SJSA1 (cell line): ENCODE results near the gene DGKB. TPM values are rescaled to one million over a fixed set of nuclear protein-coding genes. Genes with fewer than 3 reads are reported as not detected.

Experiments used
- DNase-seq, 2 experiments: peaks; one replicate each; pipeline ENCODE4 v3.0.0-alpha.2; 2015 to 2020; ENCODE audit warnings: low spot score in 2 of 2, low read depth in 1 of 2
- H3K27ac ChIP-seq: fragments of 250-450 bp; sonication (Bioruptor Pico); 2 replicates; pipeline ENCODE4 v1.5.1; 2020; ENCODE audit warnings: mild to moderate bottlenecking, moderate library complexity
- H3K27me3 ChIP-seq: fragments of 250-450 bp; sonication (Bioruptor Pico); replicated peaks from 2 replicates; pipeline ENCODE4 v1.5.1; 2020; ENCODE audit warnings: mild to moderate bottlenecking, moderate library complexity
- H3K36me3 ChIP-seq: fragments of 250-450 bp; sonication (Bioruptor Pico); 2 replicates; pipeline ENCODE4 v1.5.1; 2020; ENCODE audit warnings: mild to moderate bottlenecking
- H3K4me1 ChIP-seq: fragments of 250-450 bp; sonication (Bioruptor Pico); replicated peaks from 2 replicates; pipeline ENCODE4 v1.6.1; 2021; ENCODE audit warnings: mild to moderate bottlenecking
- H3K4me3 ChIP-seq: fragments of 250-450 bp; sonication (Bioruptor Pico); 2 replicates; pipeline ENCODE4 v1.5.1; 2020; ENCODE audit warnings: mild to moderate bottlenecking
- H3K9me3 ChIP-seq: fragments of 250-450 bp; sonication (Bioruptor Pico); replicated peaks from 2 replicates; pipeline ENCODE4 v1.5.1; 2020; ENCODE audit warnings: mild to moderate bottlenecking
- total RNA-seq: library from RNA; depleted of rRNA; stranded (reverse); fragments of >200 nt; shearing (Covaris generic); gene quantifications from 2 replicates; pipeline ENCODE4 v1.2.3, GENCODE V29; 2014

Gene DGKB
- total RNA-seq, 1 experiment from 2014 or later = not detected

- H3K27ac ChIP-seq = no peak overlapping the region
- no peak for DNase-seq
- H3K4me1 ChIP-seq = no peaks in the 10 kb centered on the region
- H3K36me3 ChIP-seq = no peaks in the 10 kb centered on the region
- H3K27me3 ChIP-seq = no peaks in the 10 kb centered on the region
- no peaks in the 10 kb centered on the region for H3K9me3 ChIP-seq
- H3K4me3 ChIP-seq = no peak overlapping the region
Observed at GRCh38 chr7:14389181-14389591, 513.4 kb downstream of the DGKB start.

GRCh38 chr7:14385074-14385473 lies 517.5 kb downstream of the DGKB start:
- H3K9me3 ChIP-seq = no peaks in the 10 kb centered on the region
- no peak for DNase-seq
- H3K27ac ChIP-seq = no peak overlapping the region
- no peaks in the 10 kb centered on the region for H3K27me3 ChIP-seq
- H3K4me3 ChIP-seq = no peak overlapping the region
- H3K36me3 ChIP-seq = no peaks in the 10 kb centered on the region
- no peaks in the 10 kb centered on the region for H3K4me1 ChIP-seq

GRCh38 chr7:14381936-14382335 lies 520.6 kb downstream of the DGKB start:
- DNase-seq = no peak
- no peaks in the 10 kb centered on the region for H3K4me1 ChIP-seq
- H3K9me3 ChIP-seq = no peaks in the 10 kb centered on the region
- no peaks in the 10 kb centered on the region for H3K36me3 ChIP-seq
- H3K27ac ChIP-seq = no peak overlapping the region
- no peak overlapping the region for H3K4me3 ChIP-seq
- H3K27me3 ChIP-seq = no peaks in the 10 kb centered on the region

- H3K36me3 ChIP-seq = no peaks in the 10 kb centered on the region
- no peaks in the 10 kb centered on the region for H3K27me3 ChIP-seq
- no peak overlapping the region for H3K27ac ChIP-seq
- H3K4me1 ChIP-seq = no peaks in the 10 kb centered on the region
- no peak overlapping the region for H3K4me3 ChIP-seq
- no peaks in the 10 kb centered on the region for H3K9me3 ChIP-seq
- no peak for DNase-seq
Observed at GRCh38 chr7:14381306-14381705, 521.2 kb downstream of the DGKB start.

GRCh38 chr7:14380881-14381280 lies 521.7 kb downstream of the DGKB start:
- no peak for DNase-seq
- no peaks in the 10 kb centered on the region for H3K9me3 ChIP-seq
- H3K27ac ChIP-seq = no peak overlapping the region
- H3K4me3 ChIP-seq = no peak overlapping the region
- no peaks in the 10 kb centered on the region for H3K36me3 ChIP-seq
- no peaks in the 10 kb centered on the region for H3K27me3 ChIP-seq
- H3K4me1 ChIP-seq = no peaks in the 10 kb centered on the region

GRCh38 chr7:14377646-14378266 lies 524.8 kb downstream of the DGKB start:
- DNase-seq = no peak
- Histone ChIP-seq H3K27ac (no peak overlapping the region), H3K4me3 (no peak overlapping the region), H3K36me3 (no peaks in the 10 kb centered on the region), H3K4me1 (no peaks in the 10 kb centered on the region), H3K27me3 (no peaks in the 10 kb centered on the region), H3K9me3 (no peaks in the 10 kb centered on the region)

- Histone ChIP-seq H3K4me1 (no peaks in the 10 kb centered on the region), H3K27ac (no peak overlapping the region), H3K36me3 (no peaks in the 10 kb centered on the region), H3K4me3 (no peak overlapping the region), H3K27me3 (no peaks in the 10 kb centered on the region), H3K9me3 (no peaks in the 10 kb centered on the region)
- DNase-seq = no peak
Observed at GRCh38 chr7:14376711-14377110, 525.8 kb downstream of the DGKB start.

- Histone ChIP-seq H3K4me3 (no peak overlapping the region), H3K27me3 (no peaks in the 10 kb centered on the region), H3K9me3 (no peaks in the 10 kb centered on the region), H3K36me3 (no peaks in the 10 kb centered on the region), H3K27ac (no peak overlapping the region), H3K4me1 (no peaks in the 10 kb centered on the region)
- no peak for DNase-seq
Observed at GRCh38 chr7:14375998-14376397, 526.6 kb downstream of the DGKB start.

GRCh38 chr7:14374336-14374735 lies 528.2 kb downstream of the DGKB start:
- Histone ChIP-seq H3K36me3 (no peaks in the 10 kb centered on the region), H3K4me3 (no peak overlapping the region), H3K27me3 (no peaks in the 10 kb centered on the region), H3K4me1 (no peaks in the 10 kb centered on the region), H3K27ac (no peak overlapping the region), H3K9me3 (no peaks in the 10 kb centered on the region)
- DNase-seq = no peak

- no peak for DNase-seq
Observed at GRCh38 chr7:14368285-14368684, 534.3 kb downstream of the DGKB start.

GRCh38 chr7:14351167-14351566 lies 551.4 kb downstream of the DGKB start:
- H3K27me3 ChIP-seq = no peaks in the 10 kb centered on the region
- no peaks in the 10 kb centered on the region for H3K4me1 ChIP-seq
- H3K27ac ChIP-seq = no peak overlapping the region
- H3K4me3 ChIP-seq = no peak overlapping the region
- H3K9me3 ChIP-seq = no peaks in the 10 kb centered on the region
- H3K36me3 ChIP-seq = no peaks in the 10 kb centered on the region
- no peak for DNase-seq

More at GRCh38 chr7:14368285-14368684, 534.3 kb downstream of the DGKB start:
- no peaks in the 10 kb centered on the region for H3K9me3 ChIP-seq
- no peak overlapping the region for H3K4me3 ChIP-seq
- no peaks in the 10 kb centered on the region for H3K27me3 ChIP-seq
- H3K36me3 ChIP-seq = no peaks in the 10 kb centered on the region
- no peak overlapping the region for H3K27ac ChIP-seq
- H3K4me1 ChIP-seq = no peaks in the 10 kb centered on the region

- H3K9me3 ChIP-seq = no peaks in the 10 kb centered on the region
- H3K36me3 ChIP-seq = no peaks in the 10 kb centered on the region
- no peak overlapping the region for H3K27ac ChIP-seq
- no peaks in the 10 kb centered on the region for H3K27me3 ChIP-seq
- no peak for DNase-seq
- H3K4me3 ChIP-seq = no peak overlapping the region
- H3K4me1 ChIP-seq = no peaks in the 10 kb centered on the region
Observed at GRCh38 chr7:14341200-14341775, 561.3 kb downstream of the DGKB start.

- Histone ChIP-seq H3K9me3 (no peaks in the 10 kb centered on the region), H3K4me3 (no peak overlapping the region), H3K36me3 (no peaks in the 10 kb centered on the region), H3K27me3 (no peaks in the 10 kb centered on the region), H3K27ac (no peak overlapping the region), H3K4me1 (no peaks in the 10 kb centered on the region)
- no peak for DNase-seq
Observed at GRCh38 chr7:14340393-14341074, 562.0 kb downstream of the DGKB start.

GRCh38 chr7:14339861-14340260 lies 562.7 kb downstream of the DGKB start:
- DNase-seq = no peak
- H3K9me3 ChIP-seq = no peaks in the 10 kb centered on the region
- H3K36me3 ChIP-seq = no peaks in the 10 kb centered on the region
- H3K27me3 ChIP-seq = no peaks in the 10 kb centered on the region
- H3K27ac ChIP-seq = no peak overlapping the region
- H3K4me3 ChIP-seq = no peak overlapping the region
- no peaks in the 10 kb centered on the region for H3K4me1 ChIP-seq
